T-cell (primary cell): Measurements from ENCODE around the gene MROH9. TPM values are rescaled to one million over a fixed set of nuclear protein-coding genes. Genes with fewer than 3 reads are reported as not detected.

Experiments
- total RNA-seq, 35 experiments: library from RNA in 6 of 35; stranded (reverse) in 6 of 35; fragments of 120-200 nt in 1 of 35; gene quantifications; one replicate each; pipeline versions ENCODE4 v1.2.1 to v1.2.4 and lab custom pipeline; 2013 to 2026

The MROH9 gene
- total RNA-seq, 5 donors from 2014 or later (not counting 1 experiment from before 2014, with no cell fraction given), result not detected

Other genes with a start within 250 kb of the MROH9 start
- under 1 TPM in 1 of 5 donors, not detected in 4; 0.20 TPM for gene FMO3, start 155.4 kb downstream of the MROH9 start, total RNA-seq
- under 1 TPM in 3 of 5 donors, not detected in 2; 0.38 to 0.82 (median 0.70) TPM for gene FMO2, start 249.8 kb downstream of the MROH9 start, total RNA-seq